K562 (cell line): ENCODE data around the gene HIVEP2. TPM values are rescaled to one million over a fixed set of nuclear protein-coding genes. Genes with fewer than 3 reads are reported as not detected.

Source experiments
- ATF3 ChIP-seq, 2 experiments: fragments of 450-650 bp in 1 of 2; sonication (generic) in 1 of 2; formaldehyde crosslinking in 1 of 2; IDR thresholded peaks in 1 of 2; conservative IDR thresholded peaks in 1 of 2; 2 replicates each; pipeline versions ENCODE4 v1.6.1 to v1.8.1; 2016 to 2023; ENCODE audit warnings: mild to moderate bottlenecking in 2 of 2, moderate library complexity in 2 of 2, inconsistent platforms in 1 of 2, missing genetic modification reagents in 1 of 2
- CEBPG ChIP-seq, 3 experiments: fragments of 200-800 bp in 1 of 3; sonication (Bioruptor generic) in 1 of 3; sonication (generic) in 1 of 3; formaldehyde crosslinking in 1 of 3; IDR thresholded peaks in 2 of 3; conservative IDR thresholded peaks in 1 of 3; 2 replicates each; pipeline versions ENCODE4 v1.6.1 to v1.8.0; 2016 to 2022; ENCODE audit warnings: missing compliant biosample characterization in 2 of 3, missing genetic modification characterization in 2 of 3, mild to moderate bottlenecking in 1 of 3, missing genetic modification reagents in 1 of 3
- CREB1 ChIP-seq, 2 experiments: sonication (generic) in 1 of 2; formaldehyde crosslinking in 1 of 2; IDR thresholded peaks; 2 replicates each; pipeline versions ENCODE4 v1.6.1 to v1.8.0; 2012 to 2022; ENCODE audit warnings: inconsistent platforms in 1 of 2, mild to moderate bottlenecking in 1 of 2, missing genetic modification reagents in 1 of 2, moderate library complexity in 1 of 2
- EZH2 ChIP-seq: IDR thresholded peaks from 2 replicates; pipeline ENCODE4 v1.6.1; 2012; ENCODE audit warnings: low read depth, mild to moderate bottlenecking, inconsistent platforms, low read length, borderline replicate concordance
- HINFP ChIP-seq: fragments of 450-650 bp; conservative IDR thresholded peaks from 2 replicates; pipeline ENCODE4 v1.6.1; 2016; ENCODE audit warnings: missing genetic modification characterization, low read depth, mild to moderate bottlenecking, control low read depth, missing compliant biosample characterization
- RCOR1 ChIP-seq, 2 experiments: IDR thresholded peaks; 2 replicates each; pipeline ENCODE4 v1.6.1; 2012; ENCODE audit warnings: low read depth in 2 of 2, low read length in 2 of 2, borderline replicate concordance in 1 of 2, improper control_type of control experiment in 1 of 2
- ZNF41 ChIP-seq: fragments of 250-450 bp; sonication (Bioruptor Pico); conservative IDR thresholded peaks from 2 replicates; pipeline ENCODE4 v1.4.0; 2020; ENCODE audit warnings: mild to moderate bottlenecking
- polyA plus RNA-seq, 8 experiments: library from polyadenylated mRNA; depleted of rRNA in 4 of 8; stranded (reverse) in 5 of 8; unstranded in 3 of 8; fragments of >200 nt; fragmentation: Nextera tagmentation in 2 of 8; fragmentation: Illumina TruSeq in 1 of 8; extraction: Ambion mirVana in 2 of 8; extraction: Trizol in 1 of 8; gene quantifications; 2 replicates each; pipeline versions ENCODE4 v1.2.1 to v1.2.3, GENCODE V29; 2011 to 2014; ENCODE audit warnings: inconsistent platforms in 1 of 8, missing spikeins in 1 of 8
- total RNA-seq, 7 experiments: library from RNA; depleted of rRNA in 6 of 7; stranded (reverse); fragments of >200 nt in 6 of 7; fragmentation: Illumina TruSeq in 2 of 7; extraction: Trizol in 2 of 7; gene quantifications; 2 replicates each; pipeline versions ENCODE4 v1.2.1 to v1.2.3, GENCODE V29; 2011 to 2021; ENCODE audit warnings: low replicate concordance in 1 of 7

HIVEP2 gene
- total and polyA plus RNA-seq, 9 of the 15 experiments (the other 6 are each of a cell fraction or from before 2014, with no cell fraction given) = under 0.01 to 1.2 (median 0.31) TPM

GRCh38 chr6:142893088-142893487, 51.9 kb downstream of the HIVEP2 start (continued):
- 0 out of 2 replicates have a peak, but pooled peaks have one; percentile 9 for TF ChIP-seq ATF3 (IDR thresholded peaks at IDR 0.05)
- no peak for TF ChIP-seq ATF3 (CRISPR knock-in tag; conservative IDR thresholded peaks at IDR 0.05)
- no peak for TF ChIP-seq CREB1 (IDR thresholded peaks at IDR 0.05)
- TF ChIP-seq CREB1 (CRISPR knock-in tag; IDR thresholded peaks at IDR 0.05) = no peak
- TF ChIP-seq HINFP (tag) = no peak
- no peak for TF ChIP-seq EZH2
- TF ChIP-seq ZNF41 (CRISPR knock-in tag) = no peak
- TF ChIP-seq RCOR1 (IDR thresholded peaks at IDR 0.05; ENCODE audit: borderline replicate concordance in 1 of 2, low read depth in 2 of 2, low read length in 2 of 2) = no peak
- no peak for TF ChIP-seq CEBPG (CRISPR knock-in tag; IDR thresholded peaks at IDR 0.05)
- 0 out of 4 replicates have a peak, but pooled peaks of 1 of the 2 experiments have one; percentile 28 for TF ChIP-seq CEBPG (tag; conservative IDR thresholded peaks at IDR 0.05 in 1 of 2, IDR thresholded peaks at IDR 0.05 in 1 of 2)
